Measurements from ENCODE around the gene PELI3. TPM values are rescaled to one million over a fixed set of nuclear protein-coding genes. Genes with fewer than 3 reads are reported as not detected.
A peak's percentile ranks its signal among the peaks of the same experiment; 100 is the strongest.
"Not testable (repeated sequence)": the region's sequence is repeated elsewhere in the genome, so short reads cannot be mapped to it uniquely, and the experiment has no call there.

The PELI3 gene
- total and polyA plus RNA-seq, 7 experiments from 2014 or later, result 5.2 to 27.3 (median 15.4) TPM

- H3K27me3 Mint-ChIP-seq; POLR2A ChIA-PET; H3K9me3 ChIP-seq (ENCODE audit: control insufficient read depth in 2 of 3, low read length in 3 of 3); H3K27ac ChIP-seq (ENCODE audit: low read depth, low read length); H3K27me3 ChIP-seq (ENCODE audit: control insufficient read depth in 2 of 2, insufficient read depth in 2 of 2, low read length in 2 of 2); intact Hi-C loops (cut with micrococcal nuclease); DNase-seq; H3K4me1 ChIP-seq (ENCODE audit: control insufficient read depth in 2 of 2, insufficient read depth in 2 of 2, low read length in 2 of 2); H3K4me3 ChIP-seq (ENCODE audit: low read length); H3K27ac Mint-ChIP-seq; H3K4me3 Mint-ChIP-seq; ATAC-seq: not testable (repeated sequence)
- Mint-ChIP-seq H3K36me3 (peaks cover 0 to 19% (median 4%) of the 10 kb centered on the region in 5 donors), H3K9me3 (peaks cover 3 to 18% (median 9%) of the 10 kb centered on the region in 11 donors), H3K4me1 (peaks cover 7 to 13% (median 11%) of the 10 kb centered on the region in 7 donors)
- peaks cover 0 to 19% (median 6%) of the 10 kb centered on the region in 3 experiments for H3K36me3 ChIP-seq (ENCODE audit: control insufficient read depth in 2 of 3, insufficient read depth in 3 of 3, low read length in 3 of 3)
- CTCF ChIA-PET, result interaction anchor here (0.8 to 2.1 kb wide), 3 partner anchors 15 to 39 kb away, joined by 3 to 12 read pairs (median 12); partner anchors contain the start of genes DPP3 and PELI3
These were observed 26.4 kb upstream of the PELI3 start for GRCh38 chr11:66440101-66440939.

GRCh38 chr11:66440940-66441282 is 25.8 kb upstream of the PELI3 start:
- ATAC-seq; H3K9me3 ChIP-seq (ENCODE audit: control insufficient read depth in 2 of 3, low read length in 3 of 3); H3K27ac Mint-ChIP-seq; H3K4me1 ChIP-seq (ENCODE audit: control insufficient read depth in 2 of 2, insufficient read depth in 2 of 2, low read length in 2 of 2); H3K4me3 ChIP-seq (ENCODE audit: low read length); H3K27me3 Mint-ChIP-seq; H3K4me3 Mint-ChIP-seq; H3K27ac ChIP-seq (ENCODE audit: low read depth, low read length); DNase-seq; intact Hi-C loops (cut with micrococcal nuclease); CTCF ChIA-PET; H3K27me3 ChIP-seq (ENCODE audit: control insufficient read depth in 2 of 2, insufficient read depth in 2 of 2, low read length in 2 of 2): not testable (repeated sequence)
- POLR2A ChIA-PET, result interaction anchor here (0.6 kb wide), 1 partner anchor 77 kb away, joined by 4 read pairs; no protein-coding TSS in a partner anchor
- H3K4me1 Mint-ChIP-seq, result peaks cover 7 to 13% (median 11%) of the 10 kb centered on the region in 7 donors
- H3K9me3 Mint-ChIP-seq, result peaks cover 3 to 18% (median 9%) of the 10 kb centered on the region in 11 donors
- H3K36me3 Mint-ChIP-seq, result peaks cover 0 to 14% (median 4%) of the 10 kb centered on the region in 5 donors
- H3K36me3 ChIP-seq (ENCODE audit: control insufficient read depth in 2 of 3, insufficient read depth in 3 of 3, low read length in 3 of 3), result peaks cover 0 to 13% (median 6%) of the 10 kb centered on the region in 3 experiments

- Mint-ChIP-seq H3K9me3 (peaks cover 3 to 18% (median 10%) of the 10 kb centered on the region in 11 donors), H3K27me3 (peaks cover 0 to 14% (median 2%) of the 10 kb centered on the region in 5 donors), H3K4me1 (peaks cover 0 to 4% (median 0%) of the 10 kb centered on the region in 7 donors), H3K4me3 (no peak overlapping the region), H3K27ac (no peak overlapping the region), H3K36me3 (peaks cover 0 to 5% (median 3%) of the 10 kb centered on the region in 5 donors)
- ChIA-PET POLR2A (no interaction called here), CTCF (no interaction called here)
- DNase-seq (no peak), ATAC-seq (peak; percentile 19)
- H3K36me3 ChIP-seq (ENCODE audit: control insufficient read depth in 2 of 3, insufficient read depth in 3 of 3, low read length in 3 of 3), result no peaks in the 10 kb centered on the region
- H3K27me3 ChIP-seq (ENCODE audit: control insufficient read depth in 2 of 2, insufficient read depth in 2 of 2, low read length in 2 of 2), result no peaks in the 10 kb centered on the region
- intact Hi-C loops (cut with micrococcal nuclease), result no loop called here
- H3K27ac ChIP-seq (ENCODE audit: low read depth, low read length), result no peak overlapping the region
- peaks cover 0 to 8% (median 0%) of the 10 kb centered on the region in 3 experiments for H3K9me3 ChIP-seq (ENCODE audit: control insufficient read depth in 2 of 3, low read length in 3 of 3)
- H3K4me1 ChIP-seq (ENCODE audit: control insufficient read depth in 2 of 2, insufficient read depth in 2 of 2, low read length in 2 of 2), result no peaks in the 10 kb centered on the region
- H3K4me3 ChIP-seq (ENCODE audit: low read length), result no peak overlapping the region
These were observed 23.1 kb upstream of the PELI3 start for GRCh38 chr11:66443602-66444001.

GRCh38 chr11:66447012-66447411 is 19.7 kb upstream of the PELI3 start:
- Mint-ChIP-seq H3K27ac (no peak overlapping the region), H3K4me1 (peaks cover 0 to 3% (median 0%) of the 10 kb centered on the region in 7 donors), H3K9me3 (peaks cover 3 to 18% (median 10%) of the 10 kb centered on the region in 11 donors), H3K36me3 (peaks cover 0 to 5% (median 3%) of the 10 kb centered on the region in 5 donors), H3K27me3 (peaks cover 3 to 14% (median 5%) of the 10 kb centered on the region in 5 donors), H3K4me3 (no peak overlapping the region)
- ChIA-PET POLR2A (no interaction called here), CTCF (interaction anchor here (0.6 to 0.7 kb wide), 3 partner anchors 25 to 866 kb away, joined by 3 read pairs; no protein-coding TSS in a partner anchor)
- Histone ChIP-seq H3K27me3 (ENCODE audit: control insufficient read depth in 2 of 2, insufficient read depth in 2 of 2, low read length in 2 of 2) (no peaks in the 10 kb centered on the region), H3K4me3 (ENCODE audit: low read length) (no peak overlapping the region), H3K4me1 (ENCODE audit: control insufficient read depth in 2 of 2, insufficient read depth in 2 of 2, low read length in 2 of 2) (no peaks in the 10 kb centered on the region), H3K36me3 (ENCODE audit: control insufficient read depth in 2 of 3, insufficient read depth in 3 of 3, low read length in 3 of 3) (no peaks in the 10 kb centered on the region), H3K27ac (ENCODE audit: low read depth, low read length) (no peak overlapping the region), H3K9me3 (ENCODE audit: control insufficient read depth in 2 of 3, low read length in 3 of 3) (peaks cover 0 to 8% (median 0%) of the 10 kb centered on the region in 3 experiments)
- DNase-seq, result no peak
- intact Hi-C loops (cut with micrococcal nuclease), result no loop called here
- no peak for ATAC-seq

GRCh38 chr11:66448523-66448922 is 18.2 kb upstream of the PELI3 start:
- POLR2A ChIA-PET, result interaction anchor here (0.6 kb wide), 1 partner anchor 196 kb away, joined by 3 read pairs; no protein-coding TSS in a partner anchor
- no peaks in the 10 kb centered on the region for H3K27me3 ChIP-seq (ENCODE audit: control insufficient read depth in 2 of 2, insufficient read depth in 2 of 2, low read length in 2 of 2)
- CTCF ChIA-PET, result no interaction called here

GRCh38 chr11:66450560-66450959 is 16.1 kb upstream of the PELI3 start:
- Mint-ChIP-seq H3K4me1 (peaks cover 6 to 18% (median 16%) of the 10 kb centered on the region in 7 donors), H3K36me3 (no peaks in the 10 kb centered on the region), H3K27me3 (peaks cover 5 to 10% (median 6%) of the 10 kb centered on the region in 5 donors), H3K4me3 (no peak overlapping the region), H3K9me3 (peaks cover 0 to 5% (median 0%) of the 10 kb centered on the region in 11 donors), H3K27ac (no peak overlapping the region)
- no peaks in the 10 kb centered on the region for H3K36me3 ChIP-seq (ENCODE audit: control insufficient read depth in 2 of 3, insufficient read depth in 3 of 3, low read length in 3 of 3)
- CTCF ChIA-PET, result no interaction called here
- POLR2A ChIA-PET, result no interaction called here
- H3K4me1 ChIP-seq (ENCODE audit: control insufficient read depth in 2 of 2, insufficient read depth in 2 of 2, low read length in 2 of 2), result peaks cover 0 to 10% of the 10 kb centered on the region in 2 donors
- H3K9me3 ChIP-seq (ENCODE audit: control insufficient read depth in 2 of 3, low read length in 3 of 3), result no peaks in the 10 kb centered on the region
- no peak for DNase-seq
- H3K27me3 ChIP-seq (ENCODE audit: control insufficient read depth in 2 of 2, insufficient read depth in 2 of 2, low read length in 2 of 2), result no peaks in the 10 kb centered on the region
- no peak for ATAC-seq
- H3K27ac ChIP-seq (ENCODE audit: low read depth, low read length), result no peak overlapping the region
- intact Hi-C loops (cut with micrococcal nuclease), result no loop called here
- H3K4me3 ChIP-seq (ENCODE audit: low read length), result no peak overlapping the region

More at GRCh38 chr11:66448523-66448922, 18.2 kb upstream of the PELI3 start:
- H3K27me3 Mint-ChIP-seq, result peaks cover 5 to 13% (median 9%) of the 10 kb centered on the region in 5 donors
- Histone ChIP-seq H3K4me3 (ENCODE audit: low read length) (no peak overlapping the region), H3K27ac (ENCODE audit: low read depth, low read length) (no peak overlapping the region), H3K4me1 (ENCODE audit: control insufficient read depth in 2 of 2, insufficient read depth in 2 of 2, low read length in 2 of 2) (no peaks in the 10 kb centered on the region), H3K36me3 (ENCODE audit: control insufficient read depth in 2 of 3, insufficient read depth in 3 of 3, low read length in 3 of 3) (no peaks in the 10 kb centered on the region), H3K9me3 (ENCODE audit: control insufficient read depth in 2 of 3, low read length in 3 of 3) (peaks cover 0 to 2% (median 0%) of the 10 kb centered on the region in 3 experiments)
- no peak overlapping the region for H3K4me3 Mint-ChIP-seq
- peaks cover 0 to 3% (median 0%) of the 10 kb centered on the region in 7 donors for H3K4me1 Mint-ChIP-seq
- intact Hi-C loops (cut with micrococcal nuclease), result no loop called here
- H3K9me3 Mint-ChIP-seq, result peaks cover 0 to 10% (median 5%) of the 10 kb centered on the region in 11 donors
- DNase-seq (no peak), ATAC-seq (no peak)
- H3K36me3 Mint-ChIP-seq, result peaks cover 0 to 5% (median 3%) of the 10 kb centered on the region in 5 donors
- peak overlapping the region in 1 of 9 donors; percentile 84 for H3K27ac Mint-ChIP-seq

All from naive thymus-derived CD4-positive, alpha-beta T cell (primary cell).